Measurements from ENCODE around the gene TMEM163. TPM values are rescaled to one million over a fixed set of nuclear protein-coding genes. Genes with fewer than 3 reads are reported as not detected.

The TMEM163 gene
- total RNA-seq, 1 donor from 2014 or later: 16.3 TPM

Other genes starting within 250 kb of the TMEM163 start
- gene ACMSD, start 119.6 kb upstream of the TMEM163 start, total RNA-seq: not detected
- gene CCNT2, start 199.8 kb upstream of the TMEM163 start, total RNA-seq: 66.0 TPM